IMR-90 (cell line): ENCODE data around the gene OR10A3. TPM values are rescaled to one million over a fixed set of nuclear protein-coding genes. Genes with fewer than 3 reads are reported as not detected.
"Not testable (repeated sequence)": the region's sequence is repeated elsewhere in the genome, so short reads cannot be mapped to it uniquely, and the experiment has no call there.

Experiments
- ATAC-seq: fragments of 200-7000 bp; cut with Tn5 transposase; 2 replicates; pipeline ENCODE4 v1.9.1; 2020; ENCODE audit warnings: low read depth, mild to moderate bottlenecking, moderate library complexity
- BruUV-seq: library from RNA; stranded (reverse); fragments of 400-500 nt; replicated peaks from 2 replicates; lab custom pipeline; 2021; lab: Mats Ljungman, UMichigan
- CTCF ChIA-PET: fragments of 300-600 bp; formaldehyde crosslinking; extraction: SDS; loops from one replicate; lab custom pipeline; 2021; ENCODE audit warnings: antibody characterized with exemption; lab: Yijun Ruan, JAX
- POLR2A ChIA-PET: fragments of 300-600 bp; sonication (Branson Sonifier 250); formaldehyde crosslinking; loops from one replicate; lab custom pipeline; 2022; ENCODE audit warnings: antibody characterized with exemption; ENCODE audit not compliant: unreplicated experiment; lab: Charles Lee
- DNase-seq: peaks from one replicate; pipeline ENCODE4 v3.0.0; 2013
- H2AFZ ChIP-seq: replicated peaks from 2 replicates; pipeline ENCODE3; 2013; ENCODE audit warnings: low read length, mild to moderate bottlenecking; ENCODE audit not compliant: poor library complexity
- H2AK5ac ChIP-seq: 2 replicates; pipeline ENCODE4 v1.6.1; 2013; ENCODE audit warnings: low read depth, low read length, inconsistent platforms
- H2AK9ac ChIP-seq: replicated peaks from 2 replicates; pipeline ENCODE3; 2013; ENCODE audit warnings: mild to moderate bottlenecking, low read depth, low read length, moderate library complexity; ENCODE audit not compliant: poor library complexity
- H2BK120ac ChIP-seq: 2 replicates; pipeline ENCODE4 v1.6.1; 2013; ENCODE audit warnings: low read depth, low read length, inconsistent platforms
- H2BK15ac ChIP-seq: 3 replicates; pipeline ENCODE4 v1.6.1; 2013; ENCODE audit warnings: low read depth, low read length, inconsistent platforms
- H2BK20ac ChIP-seq: 2 replicates; pipeline ENCODE4 v1.6.1; 2013; ENCODE audit warnings: low read depth, mild to moderate bottlenecking, inconsistent platforms, low read length, moderate library complexity
- H2BK5ac ChIP-seq: 2 replicates; pipeline ENCODE4 v1.6.1; 2013; ENCODE audit warnings: mild to moderate bottlenecking, low read depth, low read length, inconsistent platforms; ENCODE audit not compliant: poor library complexity, severe bottlenecking
- H3K14ac ChIP-seq: replicated peaks from 2 replicates; pipeline ENCODE4 v1.6.1; 2013; ENCODE audit warnings: low read depth, low read length, inconsistent platforms
- H3K18ac ChIP-seq: 2 replicates; pipeline ENCODE4 v1.6.1; 2013; ENCODE audit warnings: low read depth, low read length, control low read depth
- H3K23ac ChIP-seq: 2 replicates; pipeline ENCODE4 v1.6.1; 2013; ENCODE audit warnings: low read depth, low read length, inconsistent platforms
- H3K27ac ChIP-seq: 2 replicates; pipeline ENCODE4 v1.5.1; 2013; ENCODE audit warnings: mild to moderate bottlenecking, control low read depth, low read length; ENCODE audit not compliant: insufficient read depth
- H3K27me3 ChIP-seq: 2 replicates; pipeline ENCODE4 v1.6.1; 2013; ENCODE audit warnings: low read length; ENCODE audit not compliant: control insufficient read depth, insufficient read depth
- H3K36me3 ChIP-seq: 2 replicates; pipeline ENCODE4 v1.6.1; 2013; ENCODE audit warnings: low read length, mixed read lengths; ENCODE audit not compliant: control insufficient read depth, insufficient read depth
- H3K4ac ChIP-seq: 2 replicates; pipeline ENCODE4 v1.6.1; 2013; ENCODE audit warnings: low read depth, low read length, inconsistent platforms
- H3K4me1 ChIP-seq: 2 replicates; pipeline ENCODE4 v1.6.1; 2013; ENCODE audit warnings: low read length, mixed read lengths; ENCODE audit not compliant: control insufficient read depth, insufficient read depth
- H3K4me2 ChIP-seq: 2 replicates; pipeline ENCODE4 v1.6.1; 2013; ENCODE audit warnings: low read depth, mild to moderate bottlenecking, control low read depth, low read length, moderate library complexity
- H3K4me3 ChIP-seq: 2 replicates; pipeline ENCODE4 v1.5.1; 2013; ENCODE audit warnings: low read depth, mild to moderate bottlenecking, control low read depth, low read length, moderate library complexity; ENCODE audit not compliant: insufficient read depth
- H3K56ac ChIP-seq: 2 replicates; pipeline ENCODE4 v1.6.1; 2013; ENCODE audit warnings: low read length, inconsistent platforms; ENCODE audit not compliant: insufficient read depth; ENCODE audit errors: extremely low read depth
- H3K79me1 ChIP-seq, 2 experiments: 2 replicates each; pipeline ENCODE4 v1.6.1; 2013; ENCODE audit warnings: low read length in 2 of 2, inconsistent platforms in 1 of 2, low read depth in 1 of 2
- H3K9ac ChIP-seq: 2 replicates; pipeline ENCODE4 v1.6.1; 2013; ENCODE audit warnings: low read depth, low read length, control low read depth
- H3K9me1 ChIP-seq: 2 replicates; pipeline ENCODE4 v1.6.1; 2013; ENCODE audit warnings: low read length, inconsistent platforms; ENCODE audit not compliant: insufficient read depth
- H3K9me3 ChIP-seq: 2 replicates; pipeline ENCODE4 v1.6.1; 2013; ENCODE audit warnings: low read length; ENCODE audit not compliant: control insufficient read depth, insufficient read depth
- H4K20me1 ChIP-seq: 2 replicates; pipeline ENCODE4 v1.6.1; 2013; ENCODE audit warnings: low read length, inconsistent platforms; ENCODE audit not compliant: insufficient read depth
- H4K5ac ChIP-seq: 2 replicates; pipeline ENCODE4 v1.6.1; 2013; ENCODE audit warnings: mild to moderate bottlenecking, low read depth, low read length, control low read depth
- H4K8ac ChIP-seq, 2 experiments: 2 replicates each; pipeline ENCODE4 v1.6.1; 2013; ENCODE audit warnings: low read depth in 2 of 2, low read length in 2 of 2, control low read depth in 1 of 2, inconsistent platforms in 1 of 2
- H4K91ac ChIP-seq: 2 replicates; pipeline ENCODE4 v1.6.1; 2013; ENCODE audit warnings: low read depth, low read length, inconsistent platforms; ENCODE audit not compliant: insufficient read depth
- WGBS, 2 experiments: methylation state at CpG; one replicate each; pipeline versions ENCODE4 v1.1.5 to v1.1.7; 2013; ENCODE audit warnings: missing lambda C conversion rate in 2 of 2; ENCODE audit not compliant: insufficient read length in 1 of 2; ENCODE audit errors: extremely low coverage in 2 of 2; 5-methylcytosine and 5-hydroxymethylcytosine counted together
- dilution Hi-C: fragments of 300-500 bp; cut with HindIII; formaldehyde crosslinking; loops from one replicate; pipeline ENCODE4 v1.14.3; 2018; ENCODE audit warnings: low sequenced_read_pairs; ENCODE audit not compliant: unreplicated experiment
- in situ Hi-C: fragments of 300-500 bp; cut with MboI; formaldehyde crosslinking; loops from 3 replicates; pipeline ENCODE4 v1.14.3; 2019; ENCODE audit warnings: low sequenced_read_pairs, inconsistent platforms, mixed read lengths
- intact Hi-C: fragments of 100-400 bp; cut with micrococcal nuclease; formaldehyde crosslinking; loops from 2 replicates; pipeline ENCODE4 v1.10.0; 2022
- polyA plus RNA-seq, 3 experiments: library from polyadenylated mRNA; depleted of rRNA; stranded (reverse); fragments of >200 nt; gene quantifications; 2 replicates each; pipeline ENCODE4 v1.2.3, GENCODE V29; 2012; ENCODE audit warnings: low replicate concordance in 1 of 3
- total RNA-seq: library from RNA; depleted of rRNA; stranded (reverse); fragments of >200 nt; gene quantifications from 2 replicates; pipeline ENCODE4 v1.2.3, GENCODE V29; 2012

The OR10A3 gene
- total and polyA plus RNA-seq, 2 of the 4 experiments (the other 2 are of a cell fraction): 0.03 TPM; not detected in 1

DNA sequence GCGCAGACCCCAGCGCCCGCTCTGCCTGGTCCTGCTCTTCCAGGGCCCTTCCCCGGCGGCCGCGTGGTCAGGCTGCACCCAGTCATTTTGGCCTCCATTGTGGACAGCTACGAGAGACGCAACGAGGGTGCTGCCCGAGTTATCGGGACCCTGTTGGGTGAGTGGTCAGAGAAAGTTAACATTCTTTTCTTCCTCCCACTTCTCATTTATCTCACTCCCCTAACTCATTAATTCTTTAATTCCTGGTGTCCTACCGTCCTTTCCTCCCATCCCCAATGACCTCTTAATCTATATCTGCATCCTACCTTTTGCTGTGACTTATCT lies 46.0 kb upstream of the OR10A3 start:
- Histone ChIP-seq H3K9ac (peak overlapping the region; percentile 78; the same call in 1 of the 2 replicates), H4K8ac (peak overlapping the region in 1 of 2 experiments; percentile 51; a peak in 2 of 4 replicates), H2BK5ac (peak overlapping the region; percentile 25), H3K56ac (peak overlapping the region; percentile 29; the same call in 1 of the 2 replicates), H3K4me2 (peak overlapping the region; percentile 100), H3K36me3 (peaks cover 11% of the 10 kb centered on the region), H3K79me1 (peaks cover 25 to 42% of the 10 kb centered on the region in 2 experiments), H3K4me3 (peak overlapping the region; percentile 97), H3K4ac (peak overlapping the region; percentile 36; the same call in 1 of the 2 replicates), H4K5ac (peak overlapping the region; percentile 84; the same call in 1 of the 2 replicates)
- H2AK5ac ChIP-seq, H3K14ac ChIP-seq, H3K23ac ChIP-seq, H3K9me1 ChIP-seq, H3K9me3 ChIP-seq, H3K4me1 ChIP-seq, H4K91ac ChIP-seq, H2BK120ac ChIP-seq, H4K20me1 ChIP-seq, H2AFZ ChIP-seq, H2AK9ac ChIP-seq, DNase-seq, H3K27me3 ChIP-seq, H2BK15ac ChIP-seq, H2BK20ac ChIP-seq, H3K27ac ChIP-seq, dilution Hi-C loops, H3K18ac ChIP-seq: not testable (repeated sequence)
- POLR2A ChIA-PET: interaction anchor here (1.0 to 1.7 kb wide), 3 partner anchors 81 to 95 kb away, joined by 5 to 9 read pairs (median 5); no protein-coding TSS in a partner anchor
- in situ Hi-C loops (loop anchor here (25.0 kb wide), 1 partner anchor 425 kb away; no protein-coding TSS in a partner anchor), intact Hi-C loops (loop anchor here (1.0 to 5.0 kb wide), 4 partner anchors 82 to 415 kb away; no protein-coding TSS in a partner anchor)
- TSS peak; percentile 78 for BruUV-seq
- CTCF ChIA-PET: interaction anchor here (0.5 to 3.2 kb wide), 22 partner anchors 11 to 292 kb away, joined by 3 to 79 read pairs (median 6); partner anchors contain the start of gene NLRP10
- ATAC-seq: peak; percentile 27; the same call in 1 of the 2 replicates
- 100% methylated on average over 1 of the region's 13 CpGs; no CpG with 5 or more reads in 1 of the 2 experiments for WGBS, 2 experiments
